B cell (primary cell): ENCODE measurements around the gene PTGES2. TPM values are rescaled to one million over a fixed set of nuclear protein-coding genes. Genes with fewer than 3 reads are reported as not detected.

ENCODE experiments used
- ATAC-seq: fragments of 200-7000 bp; cut with Tn5 transposase; one replicate; pipeline ENCODE4 v1.10.0; 2021; ENCODE audit warnings: low read depth, mild to moderate bottlenecking, moderate number of reproducible peaks, moderate library complexity
- CTCF ChIA-PET: fragments of 350-600 bp; sonication (Branson Sonifier 250); formaldehyde crosslinking; loops from one replicate; lab custom pipeline; 2021; ENCODE audit warnings: antibody characterized with exemption, inconsistent platforms; lab: Charles Lee
- POLR2A ChIA-PET: fragments of 350-600 bp; sonication (Branson Sonifier 250); formaldehyde crosslinking; loops from one replicate; lab custom pipeline; 2021; ENCODE audit warnings: antibody characterized with exemption; lab: Charles Lee
- DNase-seq: peaks from one replicate; pipeline ENCODE4 v3.0.0; 2013
- H2AFZ ChIP-seq: 2 replicates; pipeline ENCODE4 v1.6.1; 2012; ENCODE audit warnings: mild to moderate bottlenecking, low read depth, low read length; ENCODE audit not compliant: insufficient read depth, poor library complexity, severe bottlenecking
- H3K27ac ChIP-seq, 2 donors: 1 replicate in 1 of 2; 2 replicates in 1 of 2; pipeline ENCODE4 v1.5.1; 2012 to 2013; ENCODE audit warnings: low read length in 2 of 2, mild to moderate bottlenecking in 2 of 2, moderate library complexity in 1 of 2
- H3K27me3 ChIP-seq, 4 experiments: fragments of 200-600 bp in 1 of 4; sonication (generic) in 1 of 4; replicated peaks in 1 of 4; 1 replicate in 2 of 4; 2 replicates in 2 of 4; pipeline versions ENCODE4 v1.6.1 to v1.7.0; 2013 to 2016; ENCODE audit warnings: low read length in 3 of 4, mild to moderate bottlenecking in 2 of 4, mixed read lengths in 1 of 4, moderate library complexity in 1 of 4; ENCODE audit not compliant: insufficient read depth in 4 of 4, control insufficient read depth in 3 of 4; ENCODE audit errors: control extremely low read depth in 1 of 4
- H3K36me3 ChIP-seq, 2 experiments: replicated peaks in 1 of 2; 1 replicate in 1 of 2; 2 replicates in 1 of 2; pipeline versions ENCODE4 v1.6.1 to v1.7.1; 2013; ENCODE audit warnings: low read length in 1 of 2; ENCODE audit not compliant: insufficient read depth in 2 of 2, control insufficient read depth in 1 of 2; ENCODE audit errors: control extremely low read depth in 1 of 2, extremely low read depth in 1 of 2
- H3K4me1 ChIP-seq, 2 donors: fragments of 200-600 bp in 1 of 2; sonication (generic) in 1 of 2; 1 replicate in 1 of 2; 2 replicates in 1 of 2; pipeline versions ENCODE4 v1.5.1 to v1.6.1; 2013 to 2017; ENCODE audit warnings: low read length in 2 of 2; ENCODE audit not compliant: control insufficient read depth in 2 of 2, insufficient read depth in 2 of 2
- H3K4me2 ChIP-seq: replicated peaks from 2 replicates; pipeline ENCODE3; 2012; ENCODE audit warnings: mild to moderate bottlenecking, low read depth, low read length; ENCODE audit not compliant: poor library complexity, severe bottlenecking
- H3K4me3 ChIP-seq, 5 experiments: fragments of 200-600 bp in 1 of 5; sonication (generic) in 1 of 5; 1 replicate in 3 of 5; 2 replicates in 2 of 5; pipeline versions ENCODE4 v1.5.1 to v1.7.0; 2011 to 2016; ENCODE audit warnings: low read length in 4 of 5, mild to moderate bottlenecking in 4 of 5, low read depth in 2 of 5, control low read depth in 1 of 5, moderate library complexity in 1 of 5; ENCODE audit not compliant: insufficient read depth in 1 of 5; ENCODE audit errors: control extremely low read depth in 1 of 5, extremely low read depth in 1 of 5
- H3K79me2 ChIP-seq: fragments of 200-600 bp; sonication (generic); one replicate; pipeline ENCODE4 v1.6.0; 2016; ENCODE audit warnings: low read length; ENCODE audit not compliant: control insufficient read depth, insufficient read depth
- H3K9ac ChIP-seq: fragments of 200-600 bp; sonication (generic); 2 replicates; pipeline ENCODE4 v1.6.1; 2017; ENCODE audit warnings: mild to moderate bottlenecking, low read length, moderate library complexity
- H3K9me3 ChIP-seq, 3 donors: one replicate each; pipeline versions ENCODE4 v1.6.1 to v1.7.1; 2013; ENCODE audit warnings: low read length in 2 of 3; ENCODE audit not compliant: control insufficient read depth in 2 of 3, insufficient read depth in 1 of 3; ENCODE audit errors: control extremely low read depth in 1 of 3
- H4K20me1 ChIP-seq: 2 replicates; pipeline ENCODE4 v1.6.0; 2012; ENCODE audit warnings: mild to moderate bottlenecking, low read length; ENCODE audit not compliant: insufficient read depth, control insufficient read depth, poor library complexity, severe bottlenecking
- H3K27ac Mint-ChIP-seq: one replicate; pipeline ENCODE4 v1.8.0; 2021; ENCODE audit warnings: mixed read lengths
- H3K27me3 Mint-ChIP-seq: one replicate; pipeline ENCODE4 v1.8.0; 2021; ENCODE audit warnings: mixed read lengths
- H3K4me1 Mint-ChIP-seq: one replicate; pipeline ENCODE4 v1.8.0; 2021; ENCODE audit warnings: mixed read lengths
- H3K4me3 Mint-ChIP-seq: one replicate; pipeline ENCODE4 v1.8.0; 2021; ENCODE audit warnings: mixed read lengths
- H3K9me3 Mint-ChIP-seq: one replicate; pipeline ENCODE4 v1.8.0; 2022; ENCODE audit warnings: mixed read lengths; ENCODE audit not compliant: insufficient read depth
- CTCF ChIP-seq: fragments of 200-600 bp; IDR thresholded peaks from one replicate; pipeline ENCODE4 v1.8.0; 2022; ENCODE audit warnings: antibody characterized with exemption, mild to moderate bottlenecking
- EZH2 ChIP-seq: IDR thresholded peaks from 2 replicates; pipeline ENCODE4 v1.6.1; 2012; ENCODE audit warnings: borderline replicate concordance, low read depth, mild to moderate bottlenecking, moderate library complexity, low read length; ENCODE audit not compliant: insufficient read depth, poor library complexity, severe bottlenecking
- WGBS: methylation state at CpG from one replicate; pipeline ENCODE4 v1.1.5; 2013; ENCODE audit warnings: missing lambda C conversion rate; ENCODE audit not compliant: insufficient coverage; 5-methylcytosine and 5-hydroxymethylcytosine counted together
- intact Hi-C: fragments of 100-400 bp; cut with micrococcal nuclease; formaldehyde crosslinking; loops from one replicate; pipeline ENCODE4 v1.10.0; 2022
- polyA plus RNA-seq: library from polyadenylated mRNA; depleted of rRNA; stranded (reverse); fragments of >200 nt; gene quantifications from 2 replicates; pipeline ENCODE4 v1.2.3, GENCODE V29; 2012
- total RNA-seq, 2 donors: library from RNA; stranded (reverse); fragments of 120-200 nt in 1 of 2; gene quantifications; 1 replicate in 1 of 2; 2 replicates in 1 of 2; pipeline versions ENCODE4 v1.2.3 to v1.2.4, GENCODE V29; 2013 to 2022

The PTGES2 gene
- total and polyA plus RNA-seq, 2 donors (not counting 1 experiment from before 2014, with no cell fraction given), result 77.8 to 113 TPM

GRCh38 chr9:128175726-128176125 lies 48.2 kb upstream of the PTGES2 start:
- no peak overlapping the region for H3K4me2 ChIP-seq
- H3K36me3 ChIP-seq, result peaks cover 0 to 53% of the 10 kb centered on the region in 2 experiments
- ChIA-PET POLR2A (no interaction called here), CTCF (no interaction called here)
- H4K20me1 ChIP-seq, result no peaks in the 10 kb centered on the region
- no peak overlapping the region for H3K4me3 ChIP-seq
- no peak overlapping the region for H3K9ac ChIP-seq
- WGBS, result 100% methylated on average over 1 of the region's 2 CpGs
- ATAC-seq, result no peak
- no peaks in the 10 kb centered on the region for H3K9me3 Mint-ChIP-seq
- no peaks in the 10 kb centered on the region for H3K4me1 ChIP-seq
- no peaks in the 10 kb centered on the region for H3K4me1 Mint-ChIP-seq
- intact Hi-C loops, result no loop called here
- no peak overlapping the region for H3K27ac Mint-ChIP-seq
- no peaks in the 10 kb centered on the region for H3K79me2 ChIP-seq
- no peak overlapping the region for H2AFZ ChIP-seq
- peaks cover 0 to 10% (median 0%) of the 10 kb centered on the region in 3 donors for H3K9me3 ChIP-seq
- no peak overlapping the region for H3K27ac ChIP-seq
- no peaks in the 10 kb centered on the region for H3K27me3 Mint-ChIP-seq
- no peak for DNase-seq
- no peak overlapping the region for H3K4me3 Mint-ChIP-seq
- H3K27me3 ChIP-seq, result no peaks in the 10 kb centered on the region
- TF ChIP-seq CTCF (no peak), EZH2 (no peak)

- no peak for DNase-seq
- Mint-ChIP-seq H3K9me3 (no peaks in the 10 kb centered on the region), H3K4me3 (no peak overlapping the region), H3K27ac (no peak overlapping the region), H3K27me3 (no peaks in the 10 kb centered on the region), H3K4me1 (no peaks in the 10 kb centered on the region)
- ATAC-seq, result no peak
- no peak overlapping the region for H3K4me2 ChIP-seq
- no peak overlapping the region for H3K4me3 ChIP-seq
- H3K27me3 ChIP-seq, result no peaks in the 10 kb centered on the region
- H3K9me3 ChIP-seq, result peaks cover 0 to 10% (median 0%) of the 10 kb centered on the region in 3 donors
- no peaks in the 10 kb centered on the region for H3K4me1 ChIP-seq
- TF ChIP-seq EZH2 (no peak), CTCF (no peak)
- peaks cover 0 to 51% of the 10 kb centered on the region in 2 experiments for H3K36me3 ChIP-seq
- POLR2A ChIA-PET, result no interaction called here
- no peak overlapping the region for H2AFZ ChIP-seq
- CTCF ChIA-PET, result no interaction called here
- H3K9ac ChIP-seq, result no peak overlapping the region
- intact Hi-C loops, result no loop called here
- no peaks in the 10 kb centered on the region for H4K20me1 ChIP-seq
- WGBS, result 75% methylated on average over 4 of the region's 8 CpGs
- H3K27ac ChIP-seq, result no peak overlapping the region
- no peaks in the 10 kb centered on the region for H3K79me2 ChIP-seq
Observed at GRCh38 chr9:128175102-128175563, 47.6 kb upstream of the PTGES2 start.
